HCT116 (cell line): ENCODE data around the gene WDR4. TPM values are rescaled to one million over a fixed set of nuclear protein-coding genes. Genes with fewer than 3 reads are reported as not detected.

ENCODE experiments used
- ATAC-seq: fragments of 200-7000 bp; cut with Tn5 transposase; 2 replicates; pipeline ENCODE4 v1.9.1; 2020; ENCODE audit warnings: mild to moderate bottlenecking, moderate library complexity
- BruUV-seq: library from RNA; stranded (reverse); fragments of 400-500 nt; replicated peaks from 2 replicates; lab custom pipeline; 2021; lab: Mats Ljungman, UMichigan
- CTCF ChIA-PET: fragments of 300-600 bp; sonication (Branson Sonifier 250); formaldehyde crosslinking; loops from one replicate; lab custom pipeline; 2021; ENCODE audit warnings: antibody characterized with exemption; lab: Charles Lee
- POLR2A ChIA-PET: fragments of 300-600, 350-600 bp; sonication (Branson Sonifier 250); formaldehyde crosslinking; loops from one replicate; lab custom pipeline; 2021; ENCODE audit warnings: antibody characterized with exemption; lab: Charles Lee
- RAD21 ChIA-PET, 2 experiments: fragments of 300-600 bp; sonication (Branson Sonifier 250); formaldehyde crosslinking; loops; one replicate each; lab custom pipeline; 2023; ENCODE audit warnings: low total read pairs in 2 of 2; ENCODE audit not compliant: uncharacterized antibody in 2 of 2, unreplicated experiment in 2 of 2, low non-redundant PET in 1 of 2; lab: Charles Lee
- DNase-seq: peaks from one replicate; pipeline ENCODE4 v3.0.0-alpha.2; 2010; ENCODE audit warnings: low read depth, low spot score
- H2AFZ ChIP-seq: fragments of 200-600 bp; shearing (Covaris generic), sonication (generic); 2 replicates; pipeline ENCODE4 v1.6.1; 2017; ENCODE audit warnings: low read depth, mixed run types, mixed read lengths, antibody characterized with exemption, low read length; ENCODE audit not compliant: poor library complexity, severe bottlenecking
- H3K27ac ChIP-seq: 2 replicates; pipeline ENCODE4 v1.5.1; 2012; ENCODE audit warnings: low read depth, low read length
- H3K27me3 ChIP-seq: fragments of 200-600 bp; sonication (generic); 2 replicates; pipeline ENCODE4 v1.6.1; 2016; ENCODE audit warnings: mixed run types, low read length, mixed read lengths; ENCODE audit not compliant: insufficient read depth
- H3K36me3 ChIP-seq, 2 experiments: fragments of 200-500 bp in 1 of 2; fragments of 200-600 bp in 1 of 2; sonication (Bioruptor generic) in 1 of 2; sonication (generic) in 1 of 2; 2 replicates each; pipeline versions ENCODE4 v1.5.1 to v1.6.1; 2014 to 2016; ENCODE audit warnings: low read length in 2 of 2, inconsistent platforms in 1 of 2, mixed read lengths in 1 of 2, mixed run types in 1 of 2; ENCODE audit not compliant: insufficient read depth in 2 of 2, control insufficient read depth in 1 of 2
- H3K4me1 ChIP-seq, 2 experiments: fragments of 200-600 bp in 1 of 2; sonication (generic) in 1 of 2; 2 replicates each; pipeline versions ENCODE4 v1.5.1 to v1.6.1; 2012 to 2017; ENCODE audit warnings: low read length in 2 of 2, inconsistent platforms in 1 of 2, mild to moderate bottlenecking in 1 of 2, mixed read lengths in 1 of 2, mixed run types in 1 of 2, moderate library complexity in 1 of 2; ENCODE audit not compliant: insufficient read depth in 2 of 2, control insufficient read depth in 1 of 2
- H3K4me2 ChIP-seq: fragments of 200-600 bp; sonication (generic); 2 replicates; pipeline ENCODE4 v1.6.1; 2017; ENCODE audit warnings: mixed run types, low read length, mixed read lengths
- H3K4me3 ChIP-seq, 2 experiments: fragments of 200-600 bp in 1 of 2; sonication (generic) in 1 of 2; replicated peaks in 1 of 2; 2 replicates each; pipeline ENCODE4 v1.5.1; 2011 to 2016; ENCODE audit warnings: low read length in 2 of 2, control low read depth in 1 of 2, low read depth in 1 of 2, mild to moderate bottlenecking in 1 of 2, mixed read lengths in 1 of 2, mixed run types in 1 of 2
- H3K79me2 ChIP-seq: fragments of 200-600 bp; sonication (generic); 2 replicates; pipeline ENCODE4 v1.6.1; 2017; ENCODE audit warnings: mild to moderate bottlenecking, mixed run types, low read length, moderate library complexity, mixed read lengths; ENCODE audit not compliant: insufficient read depth
- H3K9ac ChIP-seq: fragments of 200-600 bp; sonication (generic); 2 replicates; pipeline ENCODE4 v1.6.1; 2016; ENCODE audit warnings: low read length, mixed read lengths
- H3K9me2 ChIP-seq: fragments of 200-600 bp; sonication (generic), shearing (Covaris generic); 2 replicates; pipeline ENCODE4 v1.6.1; 2017; ENCODE audit warnings: mixed run types, mild to moderate bottlenecking, moderate library complexity; ENCODE audit not compliant: insufficient read depth
- H3K9me3 ChIP-seq, 2 experiments: fragments of 200-500 bp in 1 of 2; fragments of 200-600 bp in 1 of 2; sonication (Bioruptor generic) in 1 of 2; sonication (generic) in 1 of 2; 2 replicates each; pipeline ENCODE4 v1.6.1; 2014 to 2017; ENCODE audit warnings: low read length in 2 of 2, mixed read lengths in 2 of 2, inconsistent platforms in 1 of 2, low read depth in 1 of 2, mild to moderate bottlenecking in 1 of 2, mixed run types in 1 of 2, moderate library complexity in 1 of 2; ENCODE audit not compliant: control insufficient read depth in 1 of 2, insufficient read depth in 1 of 2
- H4K20me1 ChIP-seq: fragments of 200-600 bp; sonication (generic), shearing (Covaris generic); 2 replicates; pipeline ENCODE4 v1.6.1; 2017; ENCODE audit warnings: mixed run types, mild to moderate bottlenecking, moderate library complexity; ENCODE audit not compliant: insufficient read depth
- ATF3 ChIP-seq: IDR thresholded peaks from 2 replicates; pipeline ENCODE4 v1.6.1; 2012
- CBX3 ChIP-seq: IDR thresholded peaks from 2 replicates; pipeline ENCODE4 v1.6.1; 2012; ENCODE audit warnings: low read depth
- CTCF ChIP-seq, 3 experiments: fragments of 200-600 bp in 1 of 3; sonication (generic) in 1 of 3; IDR thresholded peaks in 2 of 3; conservative IDR thresholded peaks in 1 of 3; 2 replicates each; pipeline ENCODE4 v1.5.1; 2012 to 2017; ENCODE audit warnings: low read depth in 2 of 3, low read length in 2 of 3, antibody characterized with exemption in 1 of 3, borderline replicate concordance in 1 of 3, control low read depth in 1 of 3, mild to moderate bottlenecking in 1 of 3, mixed read lengths in 1 of 3, mixed run types in 1 of 3, moderate library complexity in 1 of 3; ENCODE audit not compliant: insufficient read depth in 1 of 3
- EGR1 ChIP-seq: IDR thresholded peaks from 2 replicates; pipeline ENCODE4 v1.6.1; 2012; ENCODE audit warnings: low read depth
- ELF1 ChIP-seq: IDR thresholded peaks from 2 replicates; pipeline ENCODE4 v1.6.1; 2012; ENCODE audit warnings: low read depth, borderline replicate concordance
- EZH2phosphoT487 ChIP-seq: fragments of 200-600 bp; IDR thresholded peaks from 2 replicates; pipeline ENCODE4 v1.6.1; 2018; ENCODE audit warnings: antibody characterized with exemption, borderline replicate concordance
- MAX ChIP-seq: IDR thresholded peaks from 2 replicates; pipeline ENCODE4 v1.6.1; 2012
- POLR2AphosphoS5 ChIP-seq: IDR thresholded peaks from 2 replicates; pipeline ENCODE4 v1.6.1; 2011; ENCODE audit warnings: mild to moderate bottlenecking, low read depth, low read length, moderate library complexity
- SP1 ChIP-seq: IDR thresholded peaks from 2 replicates; pipeline ENCODE4 v1.6.1; 2012; ENCODE audit warnings: low read depth
- ZFX ChIP-seq: fragments of 450-650 bp; IDR thresholded peaks from 2 replicates; pipeline ENCODE4 v1.6.1; 2017
- intact Hi-C: fragments of 100-400 bp; cut with micrococcal nuclease; formaldehyde crosslinking; loops from 2 replicates; pipeline ENCODE4 v1.10.0; 2022
- total RNA-seq: library from RNA; stranded (reverse); gene quantifications from one replicate; pipeline ENCODE4 v1.2.1, GENCODE V29; 2021; ENCODE audit not compliant: unreplicated experiment

Gene WDR4
- total RNA-seq, 1 experiment from 2014 or later = 34.8 TPM

DNA sequence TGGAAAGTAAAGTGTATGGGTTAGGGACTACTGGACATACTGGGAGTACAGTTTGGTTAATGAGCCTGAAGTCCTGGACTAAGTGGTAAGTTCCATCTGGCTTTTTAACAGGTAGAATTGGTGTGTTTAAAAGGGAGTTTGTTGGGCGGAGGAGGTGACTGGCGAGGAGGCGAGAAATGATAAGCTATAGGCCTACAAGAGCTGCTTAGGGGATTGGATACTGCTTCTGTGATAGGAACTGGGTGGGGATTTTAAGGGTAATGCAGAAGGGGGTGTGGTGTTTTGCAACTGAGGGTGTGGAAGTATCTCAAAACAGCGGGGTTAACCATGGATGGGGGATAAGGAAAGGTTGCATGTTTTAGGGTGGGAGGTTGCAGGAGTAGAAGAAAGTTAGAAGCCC lies 42.6 kb upstream of the WDR4 start (continued):
- TF ChIP-seq CTCF (IDR thresholded peaks at IDR 0.05 in 2 of 3, conservative IDR thresholded peaks at IDR 0.05 in 1 of 3; ENCODE audit: borderline replicate concordance in 1 of 3, insufficient read depth in 1 of 3, low read depth in 2 of 3, low read length in 2 of 3) = no peak
- no peak for TF ChIP-seq POLR2AphosphoS5
- no peak for TF ChIP-seq ELF1
- TF ChIP-seq SP1 = no peak
- TF ChIP-seq EZH2phosphoT487 = no peak
- no peak for TF ChIP-seq EGR1
- TF ChIP-seq ZFX = no peak
- TF ChIP-seq MAX = no peak

DNA sequence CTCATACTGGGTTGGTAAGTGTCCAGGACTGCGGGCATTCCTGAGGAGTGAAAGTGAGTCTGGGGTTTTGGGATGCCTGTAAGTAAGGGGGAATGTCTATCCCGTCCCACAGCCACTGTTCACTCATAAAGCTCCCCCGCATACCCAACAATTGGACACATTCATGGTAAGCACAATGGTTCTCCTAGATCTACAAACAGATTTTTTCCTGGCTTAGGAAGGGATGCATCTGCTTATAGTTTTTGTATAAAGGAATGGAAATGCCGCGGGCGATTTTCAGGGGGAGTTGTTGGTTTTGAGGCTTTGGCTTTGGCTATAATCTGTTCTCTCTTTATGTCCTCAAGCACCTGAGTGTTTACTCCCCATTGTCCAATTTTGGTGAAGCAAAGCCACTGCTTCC lies 39.0 kb upstream of the WDR4 start:
- no TSS peak for BruUV-seq
- no peak for DNase-seq
- TF ChIP-seq CBX3 (no peak), ATF3 (no peak), ZFX (no peak)
- TF ChIP-seq, all 23 proteins: peak for 0
- H3K4me3 ChIP-seq = no peak overlapping the region
- no peaks in the 10 kb centered on the region for H3K9me2 ChIP-seq
- H3K36me3 ChIP-seq = no peaks in the 10 kb centered on the region
- RAD21 ChIA-PET = no interaction called here
- no peaks in the 10 kb centered on the region; a peak in 1 of 4 replicates for H3K4me1 ChIP-seq
- H3K79me2 ChIP-seq = no peaks in the 10 kb centered on the region
- H3K9me3 ChIP-seq = no peaks in the 10 kb centered on the region
- CTCF ChIA-PET = no interaction called here
- no peak overlapping the region for H2AFZ ChIP-seq
- no peak overlapping the region for H3K9ac ChIP-seq
- intact Hi-C loops = no loop called here
- no peaks in the 10 kb centered on the region for H3K27me3 ChIP-seq
- no peak overlapping the region for H3K4me2 ChIP-seq
- POLR2A ChIA-PET = no interaction called here
- H4K20me1 ChIP-seq = no peaks in the 10 kb centered on the region
- no peak for ATAC-seq
- H3K27ac ChIP-seq = no peak overlapping the region
